Measurements from ENCODE around the gene KLHL33.
"Not testable (repeated sequence)": the region's sequence is repeated elsewhere in the genome, so short reads cannot be mapped to it uniquely, and the experiment has no call there.

KLHL33 gene

GRCh38 chr14:20435582-20436362 lies at the start of gene KLHL33:
Gene KLHL33, minus strand, starts transcription at chr14:20436166. Its CDS starts 355 bp downstream, at chr14:20435811.
- no peak for DNase-seq

GRCh38 chr14:20482382-20482781 lies 46.4 kb upstream of the KLHL33 start:
- no peak for DNase-seq

- DNase-seq, result no peak
These were observed 42.9 kb upstream of the KLHL33 start for GRCh38 chr14:20478894-20479293.

- DNase-seq, result no peak
These were observed 41.4 kb upstream of the KLHL33 start for GRCh38 chr14:20477211-20477876.

GRCh38 chr14:20476776-20477175 lies 40.8 kb upstream of the KLHL33 start:
- no peak for DNase-seq

- no peak for DNase-seq
These were observed 36.7 kb upstream of the KLHL33 start for GRCh38 chr14:20472536-20473169.

GRCh38 chr14:20470603-20470901 lies 34.6 kb upstream of the KLHL33 start:
- DNase-seq, result no peak

GRCh38 chr14:20469890-20470602 lies 34.1 kb upstream of the KLHL33 start:
- DNase-seq, result peak; percentile 41

- peak; percentile 82 for DNase-seq
These were observed 33.4 kb upstream of the KLHL33 start, which contains the start of gene PNP for GRCh38 chr14:20469242-20469889. Gene PNP, plus strand, starts transcription at chr14:20469406. Its CDS starts 119 bp downstream, at chr14:20469525.

GRCh38 chr14:20468764-20469241 lies 32.8 kb upstream of the KLHL33 start:
- DNase-seq, result no peak

- DNase-seq, result peak; percentile 96
These were observed 25.5 kb upstream of the KLHL33 start, which contains the start of gene PIP4P1 for GRCh38 chr14:20461225-20462141. Gene PIP4P1, minus strand, starts transcription at chr14:20461434. Its CDS starts 109 bp downstream, at chr14:20461325.

GRCh38 chr14:20460458-20461224 lies 24.7 kb upstream of the KLHL33 start:
- peak; percentile 48 for DNase-seq

- no peak for DNase-seq
These were observed 22.2 kb upstream of the KLHL33 start for GRCh38 chr14:20458031-20458789.

GRCh38 chr14:20456971-20457370 lies 21.0 kb upstream of the KLHL33 start:
- no peak for DNase-seq

GRCh38 chr14:20455355-20456300 lies 19.7 kb upstream of the KLHL33 start:
- no peak for DNase-seq

- DNase-seq, result peak; percentile 94
These were observed 18.8 kb upstream of the KLHL33 start, which contains the start of the genes APEX1 and OSGEP for GRCh38 chr14:20454516-20455354. Gene APEX1, plus strand, starts transcription at chr14:20455226. Its CDS starts 420 bp downstream, at chr14:20455646. Gene OSGEP, minus strand, starts transcription at chr14:20454812. Its CDS starts 129 bp downstream, at chr14:20454683.

GRCh38 chr14:20452831-20453230 lies 16.9 kb upstream of the KLHL33 start:
- not testable (repeated sequence) for DNase-seq

All from stimulated activated CD4-positive, alpha-beta T cell treated with anti-CD3 and anti-CD28 coated beads, Interleukin-12 subunit alpha, Interleukin-12 subunit beta, amount 100 ng/mL, for 4 hours (primary cell).